ENCODE data around the gene PPFIA1. TPM values are rescaled to one million over a fixed set of nuclear protein-coding genes. Genes with fewer than 3 reads are reported as not detected.

The PPFIA1 gene
- total RNA-seq, 1 donor from 2014 or later = 29.3 TPM

GRCh38 chr11:70331901-70332300 lies 61.4 kb downstream of the PPFIA1 start:
- intact Hi-C loops (cut with DNase I) = no loop called here
- H3K27ac ChIP-seq = no peak overlapping the region
- DNase-seq (ENCODE audit: low spot score in 2 of 2) = no peak

GRCh38 chr11:70332567-70332966 lies 62.1 kb downstream of the PPFIA1 start:
- Histone ChIP-seq H3K4me3 (no peak overlapping the region), H3K9me3 (no peaks in the 10 kb centered on the region), H3K27ac (no peak overlapping the region), H3K36me3 (peaks cover 70 to 89% of the 10 kb centered on the region in 2 donors), H3K27me3 (no peaks in the 10 kb centered on the region), H3K4me1 (no peaks in the 10 kb centered on the region)
- DNase-seq (ENCODE audit: low spot score in 2 of 2) = no peak
- TF ChIP-seq CTCF (IDR thresholded peaks at IDR 0.05) = no peak
- intact Hi-C loops (cut with DNase I) = no loop called here

More at GRCh38 chr11:70331901-70332300, 61.4 kb downstream of the PPFIA1 start:
- Histone ChIP-seq H3K9me3 (no peaks in the 10 kb centered on the region), H3K4me1 (no peaks in the 10 kb centered on the region), H3K27me3 (no peaks in the 10 kb centered on the region), H3K36me3 (peaks cover 64 to 90% of the 10 kb centered on the region in 2 donors), H3K4me3 (no peak overlapping the region)
- TF ChIP-seq CTCF (IDR thresholded peaks at IDR 0.05) = no peak

DNA sequence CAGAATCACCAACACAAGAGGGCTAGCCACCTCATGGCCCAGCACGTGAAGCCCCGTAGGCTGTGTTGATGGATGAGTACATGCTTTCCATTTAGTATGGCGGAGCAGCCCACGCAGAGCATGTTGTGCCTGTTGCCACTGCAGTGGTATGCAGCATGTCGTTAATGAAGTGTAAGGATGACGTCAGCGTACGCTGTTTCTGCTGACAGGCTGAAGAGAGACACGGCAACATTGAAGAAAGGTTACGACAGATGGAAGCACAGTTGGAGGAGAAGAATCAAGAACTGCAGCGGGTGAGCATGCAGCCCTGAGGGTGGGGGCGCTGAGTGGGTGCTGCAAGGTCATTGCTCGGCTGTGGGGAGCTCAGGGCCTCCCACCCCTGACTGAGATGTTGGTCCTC lies 62.8 kb downstream of the PPFIA1 start:
- Histone ChIP-seq H3K27me3 (no peaks in the 10 kb centered on the region), H3K36me3 (peaks cover 71 to 91% of the 10 kb centered on the region in 2 donors), H3K9me3 (no peaks in the 10 kb centered on the region), H3K4me1 (no peaks in the 10 kb centered on the region), H3K27ac (no peak overlapping the region), H3K4me3 (no peak overlapping the region)
- intact Hi-C loops (cut with DNase I) = no loop called here
- TF ChIP-seq CTCF (IDR thresholded peaks at IDR 0.05) = no peak
- no peak for DNase-seq (ENCODE audit: low spot score in 2 of 2)

GRCh38 chr11:70334351-70334995 lies 64.0 kb downstream of the PPFIA1 start:
- no peak overlapping the region for H3K4me3 ChIP-seq
- DNase-seq (ENCODE audit: low spot score in 2 of 2) = no peak
- H3K36me3 ChIP-seq = peaks cover 81 to 91% of the 10 kb centered on the region in 2 donors
- no peak overlapping the region for H3K27ac ChIP-seq
- H3K9me3 ChIP-seq = no peaks in the 10 kb centered on the region
- TF ChIP-seq CTCF (IDR thresholded peaks at IDR 0.05) = no peak
- H3K4me1 ChIP-seq = no peaks in the 10 kb centered on the region
- intact Hi-C loops (cut with DNase I) = no loop called here
- no peaks in the 10 kb centered on the region for H3K27me3 ChIP-seq

GRCh38 chr11:70335511-70335910 lies 65.0 kb downstream of the PPFIA1 start:
- no peaks in the 10 kb centered on the region for H3K4me1 ChIP-seq
- TF ChIP-seq CTCF (IDR thresholded peaks at IDR 0.05) = no peak
- H3K27ac ChIP-seq = no peak overlapping the region
- H3K36me3 ChIP-seq = peaks cover 86 to 91% of the 10 kb centered on the region in 2 donors
- intact Hi-C loops (cut with DNase I) = no loop called here
- H3K4me3 ChIP-seq = no peak overlapping the region
- no peak for DNase-seq (ENCODE audit: low spot score in 2 of 2)
- no peaks in the 10 kb centered on the region for H3K9me3 ChIP-seq
- no peaks in the 10 kb centered on the region for H3K27me3 ChIP-seq

GRCh38 chr11:70338594-70338993 lies 68.1 kb downstream of the PPFIA1 start:
- intact Hi-C loops (cut with DNase I) = no loop called here

More at GRCh38 chr11:70338594-70338993, 68.1 kb downstream of the PPFIA1 start:
- peaks cover 71 to 88% of the 10 kb centered on the region in 2 donors for H3K36me3 ChIP-seq
- no peaks in the 10 kb centered on the region for H3K27me3 ChIP-seq
- H3K27ac ChIP-seq = no peak overlapping the region
- H3K4me3 ChIP-seq = no peak overlapping the region
- DNase-seq (ENCODE audit: low spot score in 2 of 2) = no peak
- H3K4me1 ChIP-seq = no peaks in the 10 kb centered on the region
- TF ChIP-seq CTCF (IDR thresholded peaks at IDR 0.05) = no peak
- H3K9me3 ChIP-seq = no peaks in the 10 kb centered on the region
